A549 (cell line): Measurements from ENCODE around the gene SLC35B4. TPM values are rescaled to one million over a fixed set of nuclear protein-coding genes. Genes with fewer than 3 reads are reported as not detected.

Source experiments
- ATAC-seq, 2 experiments: fragments of 200-7000 bp in 1 of 2; fragments of >200 bp in 1 of 2; cut with Nextera tagmentation in 1 of 2; cut with Tn5 transposase in 1 of 2; 3 replicates each; pipeline versions ENCODE4 v1.8.0 to v1.9.1; 2018 to 2020; ENCODE audit warnings: mild to moderate bottlenecking in 1 of 2, moderate library complexity in 1 of 2
- CTCF ChIA-PET: fragments of 300-600 bp; sonication (Branson Sonifier 250); formaldehyde crosslinking; extraction: SDS; loops from one replicate; lab custom pipeline; 2021; ENCODE audit warnings: antibody characterized with exemption, inconsistent platforms; lab: Yijun Ruan, JAX
- POLR2A ChIA-PET: fragments of 350-600 bp; formaldehyde crosslinking; extraction: SDS; loops from one replicate; lab custom pipeline; 2021; ENCODE audit warnings: antibody characterized with exemption, inconsistent platforms; lab: Yijun Ruan, JAX
- DNase-seq, 2 experiments: peaks; one replicate each; pipeline versions ENCODE4 v3.0.0 to v3.0.0-alpha.2; 2011 to 2016; ENCODE audit warnings: low read depth in 1 of 2, low spot score in 1 of 2
- FAIRE-seq: peaks from 2 replicates; lab custom pipeline; 2011; peaks lifted over from hg19 to GRCh38; lab: Jason Lieb, UNC
- H3K27ac ChIP-seq, 2 experiments: fragments of >200 bp; sonication (Bioruptor Twin); formaldehyde crosslinking; 3 replicates each; pipeline ENCODE4 v1.5.1; 2016 to 2017
- H3K4me1 ChIP-seq: fragments of >200 bp; sonication (Bioruptor Twin); formaldehyde crosslinking; 3 replicates; pipeline ENCODE4 v1.6.1; 2016
- H3K4me2 ChIP-seq: fragments of >200 bp; sonication (Bioruptor Twin); formaldehyde crosslinking; 3 replicates; pipeline ENCODE4 v1.6.1; 2016
- H3K4me3 ChIP-seq: fragments of >200 bp; sonication (Bioruptor Twin); formaldehyde crosslinking; 3 replicates; pipeline ENCODE4 v1.5.1; 2016
- H3K9me3 ChIP-seq: fragments of >200 bp; sonication (Bioruptor Twin); formaldehyde crosslinking; 3 replicates; pipeline ENCODE4 v1.6.1; 2016
- CBX8 ChIP-seq: fragments of 200-600 bp; sonication (generic); IDR thresholded peaks from 2 replicates; pipeline ENCODE4 v1.6.1; 2016
- CHD4 ChIP-seq: fragments of 200-600 bp; sonication (generic); IDR thresholded peaks from 2 replicates; pipeline ENCODE4 v1.6.1; 2016; ENCODE audit warnings: antibody characterized with exemption, mild to moderate bottlenecking, borderline replicate concordance
- EHF ChIP-seq: fragments of 250-450 bp; sonication (Bioruptor Pico); IDR thresholded peaks from 2 replicates; pipeline ENCODE4 v1.5.0; 2020; ENCODE audit warnings: mild to moderate bottlenecking
- EHMT2 ChIP-seq: fragments of 200-600 bp; sonication (generic); IDR thresholded peaks from 2 replicates; pipeline ENCODE4 v1.6.1; 2016; ENCODE audit warnings: antibody characterized with exemption, low read depth, mild to moderate bottlenecking, moderate library complexity
- ELK1 ChIP-seq: fragments of 150-350 bp; IDR thresholded peaks from 2 replicates; pipeline ENCODE4 v1.6.1; 2014; ENCODE audit warnings: low read depth, mild to moderate bottlenecking, low read length
- EP300 ChIP-seq, 2 experiments: fragments of >200 bp; sonication (Bioruptor Twin); formaldehyde crosslinking; IDR thresholded peaks; 2 replicates in 1 of 2; 3 replicates in 1 of 2; pipeline ENCODE4 v1.6.1; 2016 to 2017
- ESRRA ChIP-seq: fragments of 150-350 bp; IDR thresholded peaks from 2 replicates; pipeline ENCODE4 v1.6.1; 2014; ENCODE audit warnings: mild to moderate bottlenecking, low read length, borderline replicate concordance
- FOSB ChIP-seq: fragments of 250-450 bp; sonication (Bioruptor Pico); IDR thresholded peaks from 2 replicates; pipeline ENCODE4 v1.5.0; 2020; ENCODE audit warnings: mild to moderate bottlenecking, moderate library complexity
- FOSL2 ChIP-seq, 2 experiments: fragments of 450-650 bp in 1 of 2; fragments of >200 bp in 1 of 2; sonication (Bioruptor Twin) in 1 of 2; formaldehyde crosslinking; IDR thresholded peaks; 2 replicates each; pipeline versions ENCODE4 v1.5.0 to v1.6.1; 2016 to 2020; ENCODE audit warnings: mild to moderate bottlenecking in 1 of 2, moderate library complexity in 1 of 2
- HDAC2 ChIP-seq: fragments of 200-600 bp; sonication (generic); IDR thresholded peaks from 2 replicates; pipeline ENCODE4 v1.6.1; 2016
- JUN ChIP-seq, 2 experiments: fragments of >200 bp; sonication (Bioruptor Twin); formaldehyde crosslinking; IDR thresholded peaks; 2 replicates in 1 of 2; 3 replicates in 1 of 2; pipeline ENCODE4 v1.6.1; 2016 to 2017
- KDM5A ChIP-seq: fragments of 200-600 bp; sonication (generic); IDR thresholded peaks from 2 replicates; pipeline ENCODE4 v1.6.1; 2016; ENCODE audit warnings: antibody characterized with exemption, mild to moderate bottlenecking
- MAFK ChIP-seq: fragments of 450-650 bp; IDR thresholded peaks from 2 replicates; pipeline ENCODE4 v1.6.1; 2014; ENCODE audit not compliant: partially characterized antibody
- MAZ ChIP-seq: fragments of 150-350 bp; IDR thresholded peaks from 2 replicates; pipeline ENCODE4 v1.6.1; 2014; ENCODE audit warnings: antibody characterized with exemption, low read depth, low read length, borderline replicate concordance
- NR3C1 ChIP-seq: fragments of >200 bp; sonication (Bioruptor Twin); formaldehyde crosslinking; IDR thresholded peaks from 3 replicates; pipeline ENCODE4 v1.6.1; 2017
- RAD21 ChIP-seq, 2 experiments: fragments of >200 bp in 1 of 2; sonication (Bioruptor Twin) in 1 of 2; formaldehyde crosslinking in 1 of 2; IDR thresholded peaks in 1 of 2; conservative IDR thresholded peaks in 1 of 2; 2 replicates in 1 of 2; 3 replicates in 1 of 2; pipeline ENCODE4 v1.6.1; 2012 to 2018; ENCODE audit warnings: inconsistent platforms in 1 of 2
- REST ChIP-seq: fragments of 200-600 bp; sonication (generic); IDR thresholded peaks from 2 replicates; pipeline ENCODE4 v1.6.1; 2016; ENCODE audit warnings: antibody characterized with exemption, mild to moderate bottlenecking, moderate library complexity
- RFX5 ChIP-seq: fragments of 450-650 bp; IDR thresholded peaks from 2 replicates; pipeline ENCODE4 v1.7.1; 2014; ENCODE audit warnings: antibody characterized with exemption, mild to moderate bottlenecking, moderate library complexity
- RNF2 ChIP-seq: fragments of 200-600 bp; sonication (generic); IDR thresholded peaks from 2 replicates; pipeline ENCODE4 v1.6.1; 2016; ENCODE audit warnings: low read depth, mild to moderate bottlenecking, antibody characterized with exemption, moderate library complexity, borderline replicate concordance
- SMC3 ChIP-seq: fragments of >200 bp; sonication (Bioruptor Twin); formaldehyde crosslinking; IDR thresholded peaks from 3 replicates; pipeline ENCODE4 v1.6.1; 2018; ENCODE audit warnings: inconsistent platforms
- ZFP36 ChIP-seq: fragments of 450-650 bp; IDR thresholded peaks from 2 replicates; pipeline ENCODE4 v1.6.1; 2014; ENCODE audit warnings: borderline replicate concordance; ENCODE audit not compliant: partially characterized antibody
- ZNF302 ChIP-seq: fragments of 250-450 bp; sonication (Bioruptor Pico); IDR thresholded peaks from 2 replicates; pipeline ENCODE4 v1.9.0; 2021; ENCODE audit warnings: inconsistent platforms, mild to moderate bottlenecking, moderate library complexity
- WGBS: methylation state at CpG from one replicate; pipeline ENCODE4 v1.1.6; 2017; ENCODE audit errors: missing lambda C conversion rate; 5-methylcytosine and 5-hydroxymethylcytosine counted together
- polyA plus RNA-seq, 4 experiments: library from polyadenylated mRNA; depleted of rRNA in 3 of 4; stranded (reverse); fragments of >200 nt; fragmentation: RNase III in 1 of 4; extraction: RNeasy Plus Mini Kit Qiagen cat#74134 plus additional on column Dnase treatment in 1 of 4; gene quantifications; 2 replicates in 3 of 4; 3 replicates in 1 of 4; pipeline ENCODE4 v1.2.3, GENCODE V29; 2011 to 2017
- TF ChIP-seq, protein P1 (sequence below): fragments of >200 bp; sonication (Bioruptor Twin); formaldehyde crosslinking; IDR thresholded peaks from 3 replicates; pipeline ENCODE4 v1.5.1; 2016
- TF ChIP-seq, protein P2 (sequence below): fragments of 450-650 bp; IDR thresholded peaks from 2 replicates; pipeline ENCODE4 v1.6.1; 2014; ENCODE audit warnings: antibody characterized with exemption

The SLC35B4 gene
- polyA plus RNA-seq, 2 of the 4 experiments (the other 2 are of a cell fraction), result 32.8 to 73.0 TPM

GRCh38 chr7:134308548-134308947 lies 8.2 kb downstream of the SLC35B4 start:
- no peak overlapping the region for H3K4me2 ChIP-seq
- H3K27ac ChIP-seq, result no peak overlapping the region
- ChIA-PET CTCF (interaction anchor here (1.3 to 1.4 kb wide), 2 partner anchors 9 to 124 kb away, joined by 4 to 5 read pairs; partner anchors contain the start of gene SLC35B4), POLR2A (no interaction called here)
- H3K4me1 ChIP-seq, result no peaks in the 10 kb centered on the region
- H3K9me3 ChIP-seq, result no peaks in the 10 kb centered on the region
- TF ChIP-seq JUN (IDR thresholded peaks at IDR 0.05) (no peak), FOSL2 (IDR thresholded peaks at IDR 0.05) (no peak), FOSL2 (CRISPR knock-in tag; IDR thresholded peaks at IDR 0.05) (no peak), EP300 (IDR thresholded peaks at IDR 0.05) (no peak), CBX8 (no peak), REST (no peak), RNF2 (no peak), HDAC2 (no peak), RAD21 (conservative IDR thresholded peaks at IDR 0.05 in 1 of 2, IDR thresholded peaks at IDR 0.05 in 1 of 2) (no peak), KDM5A (no peak), NR3C1 (no peak), EHF (no peak), FOSB (CRISPR knock-in tag) (no peak), MAFK (no peak), MAZ (no peak), CHD4 (no peak), RFX5 (no peak)
- WGBS, result 86% methylated on average over 4 of the region's 4 CpGs
- no peak for DNase-seq
- FAIRE-seq, result no peak
- no peak overlapping the region for H3K4me3 ChIP-seq
- ATAC-seq, result no peak

GRCh38 chr7:134307320-134307719 lies 9.4 kb downstream of the SLC35B4 start:
- DNase-seq, result no peak
- H3K4me1 ChIP-seq, result no peaks in the 10 kb centered on the region
- 48% methylated on average over 1 of the region's 1 CpG for WGBS
- no peak for ATAC-seq
- no peak overlapping the region for H3K27ac ChIP-seq
- TF ChIP-seq ELK1, result no peak
- no peak for TF ChIP-seq JUN (IDR thresholded peaks at IDR 0.05)
- no peak for TF ChIP-seq EHMT2
- no peak for TF ChIP-seq EP300 (IDR thresholded peaks at IDR 0.05)
- TF ChIP-seq ZFP36, result no peak
- TF ChIP-seq ESRRA, result no peak
- TF ChIP-seq HDAC2, result no peak
- TF ChIP-seq, protein P1, sequence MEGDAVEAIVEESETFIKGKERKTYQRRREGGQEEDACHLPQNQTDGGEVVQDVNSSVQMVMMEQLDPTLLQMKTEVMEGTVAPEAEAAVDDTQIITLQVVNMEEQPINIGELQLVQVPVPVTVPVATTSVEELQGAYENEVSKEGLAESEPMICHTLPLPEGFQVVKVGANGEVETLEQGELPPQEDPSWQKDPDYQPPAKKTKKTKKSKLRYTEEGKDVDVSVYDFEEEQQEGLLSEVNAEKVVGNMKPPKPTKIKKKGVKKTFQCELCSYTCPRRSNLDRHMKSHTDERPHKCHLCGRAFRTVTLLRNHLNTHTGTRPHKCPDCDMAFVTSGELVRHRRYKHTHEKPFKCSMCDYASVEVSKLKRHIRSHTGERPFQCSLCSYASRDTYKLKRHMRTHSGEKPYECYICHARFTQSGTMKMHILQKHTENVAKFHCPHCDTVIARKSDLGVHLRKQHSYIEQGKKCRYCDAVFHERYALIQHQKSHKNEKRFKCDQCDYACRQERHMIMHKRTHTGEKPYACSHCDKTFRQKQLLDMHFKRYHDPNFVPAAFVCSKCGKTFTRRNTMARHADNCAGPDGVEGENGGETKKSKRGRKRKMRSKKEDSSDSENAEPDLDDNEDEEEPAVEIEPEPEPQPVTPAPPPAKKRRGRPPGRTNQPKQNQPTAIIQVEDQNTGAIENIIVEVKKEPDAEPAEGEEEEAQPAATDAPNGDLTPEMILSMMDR, result no peak
- no peak for TF ChIP-seq SMC3
- TF ChIP-seq, protein P2, sequence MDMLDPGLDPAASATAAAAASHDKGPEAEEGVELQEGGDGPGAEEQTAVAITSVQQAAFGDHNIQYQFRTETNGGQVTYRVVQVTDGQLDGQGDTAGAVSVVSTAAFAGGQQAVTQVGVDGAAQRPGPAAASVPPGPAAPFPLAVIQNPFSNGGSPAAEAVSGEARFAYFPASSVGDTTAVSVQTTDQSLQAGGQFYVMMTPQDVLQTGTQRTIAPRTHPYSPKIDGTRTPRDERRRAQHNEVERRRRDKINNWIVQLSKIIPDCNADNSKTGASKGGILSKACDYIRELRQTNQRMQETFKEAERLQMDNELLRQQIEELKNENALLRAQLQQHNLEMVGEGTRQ, result no peak
- TF ChIP-seq CHD4, result no peak
- no peak for TF ChIP-seq MAFK
- TF ChIP-seq ZNF302 (CRISPR knock-in tag), result no peak
- TF ChIP-seq RAD21 (conservative IDR thresholded peaks at IDR 0.05 in 1 of 2, IDR thresholded peaks at IDR 0.05 in 1 of 2), result no peak
- no peak overlapping the region for H3K4me3 ChIP-seq
- no peak overlapping the region for H3K4me2 ChIP-seq
- ChIA-PET POLR2A (no interaction called here), CTCF (interaction anchor here (1.3 kb wide), 2 partner anchors 10 to 50 kb away, joined by 4 read pairs; partner anchors contain the start of gene SLC35B4)
- FAIRE-seq, result peak; percentile 95
- H3K9me3 ChIP-seq, result no peaks in the 10 kb centered on the region
